Measurements from ENCODE around the gene PAPLN. TPM values are rescaled to one million over a fixed set of nuclear protein-coding genes. Genes with fewer than 3 reads are reported as not detected.
"Not testable (repeated sequence)": the region's sequence is repeated elsewhere in the genome, so short reads cannot be mapped to it uniquely, and the experiment has no call there.

Gene PAPLN
- total RNA-seq, 1 experiment from 2014 or later: not detected

- no TSS peak for BruUV-seq (replicated peaks)
- ChIA-PET CTCF (no interaction called here), POLR2A (ENCODE audit: unreplicated experiment) (interaction anchor here (0.7 kb wide), 1 partner anchor 32 kb away, joined by 5 read pairs; no protein-coding TSS in a partner anchor)
- Histone ChIP-seq H2AFZ (no peak overlapping the region), H3K4me1 (replicated peaks; ENCODE audit: insufficient read depth) (peaks cover 8% of the 10 kb centered on the region; the same call in 1 of the 2 replicates), H3K27ac (no peak overlapping the region), H3K79me2 (ENCODE audit: low read depth) (no peaks in the 10 kb centered on the region), H3K9me3 (ENCODE audit: insufficient read depth, low read depth) (no peaks in the 10 kb centered on the region), H4K20me1 (ENCODE audit: insufficient read depth) (no peaks in the 10 kb centered on the region), H3K36me3 (ENCODE audit: low read depth) (no peaks in the 10 kb centered on the region), H3K27me3 (ENCODE audit: insufficient read depth, low read depth) (no peaks in the 10 kb centered on the region), H3K4me3 (no peak overlapping the region), H3K4me2 (no peak overlapping the region), H3K9me2 (ENCODE audit: insufficient read depth) (no peaks in the 10 kb centered on the region), H3F3A (ENCODE audit: insufficient read depth, low read depth) (peaks cover 5% of the 10 kb centered on the region; the same call in 1 of the 2 replicates)
- intact Hi-C loops (cut with micrococcal nuclease; ENCODE audit: unreplicated experiment): no loop called here
- TF ChIP-seq CTCF (conservative IDR thresholded peaks at IDR 0.05) (no peak), EZH2 (IDR thresholded peaks at IDR 0.05; ENCODE audit: low read depth) (no peak)
- no peak for DNase-seq
Measured at GRCh38 chr14:73307261-73307660, 70.0 kb downstream of the PAPLN start.

GRCh38 chr14:73309207-73309606 lies 71.9 kb downstream of the PAPLN start:
- H4K20me1 ChIP-seq (ENCODE audit: insufficient read depth); H3K4me2 ChIP-seq; H3K4me3 ChIP-seq; POLR2A ChIA-PET (ENCODE audit: unreplicated experiment); intact Hi-C loops (cut with micrococcal nuclease; ENCODE audit: unreplicated experiment); H3K36me3 ChIP-seq (ENCODE audit: low read depth); H3K4me1 ChIP-seq (replicated peaks; ENCODE audit: insufficient read depth); H2AFZ ChIP-seq; H3K27ac ChIP-seq; H3K27me3 ChIP-seq (ENCODE audit: insufficient read depth, low read depth); CTCF ChIA-PET; H3F3A ChIP-seq (ENCODE audit: insufficient read depth, low read depth); DNase-seq; H3K9me3 ChIP-seq (ENCODE audit: insufficient read depth, low read depth); H3K79me2 ChIP-seq (ENCODE audit: low read depth); BruUV-seq (replicated peaks); H3K9me2 ChIP-seq (ENCODE audit: insufficient read depth): not testable (repeated sequence)

GRCh38 chr14:73311708-73312030 lies 74.4 kb downstream of the PAPLN start:
- no peak for DNase-seq
- intact Hi-C loops (cut with micrococcal nuclease; ENCODE audit: unreplicated experiment): no loop called here
- BruUV-seq (replicated peaks): no TSS peak
- Histone ChIP-seq H3K4me3 (no peak overlapping the region), H3K9me2 (ENCODE audit: insufficient read depth) (no peaks in the 10 kb centered on the region), H3K27ac (no peak overlapping the region), H3K36me3 (ENCODE audit: low read depth) (no peaks in the 10 kb centered on the region), H3K9me3 (ENCODE audit: insufficient read depth, low read depth) (no peaks in the 10 kb centered on the region), H2AFZ (no peak overlapping the region), H4K20me1 (ENCODE audit: insufficient read depth) (no peaks in the 10 kb centered on the region), H3K4me1 (replicated peaks; ENCODE audit: insufficient read depth) (peaks cover 8% of the 10 kb centered on the region; the same call in 1 of the 2 replicates), H3K27me3 (ENCODE audit: insufficient read depth, low read depth) (no peaks in the 10 kb centered on the region), H3K4me2 (no peak overlapping the region), H3K79me2 (ENCODE audit: low read depth) (no peaks in the 10 kb centered on the region), H3F3A (ENCODE audit: insufficient read depth, low read depth) (peaks cover 5% of the 10 kb centered on the region; the same call in 1 of the 2 replicates)
- CTCF ChIA-PET: no interaction called here
- POLR2A ChIA-PET (ENCODE audit: unreplicated experiment): no interaction called here
- TF ChIP-seq CTCF (conservative IDR thresholded peaks at IDR 0.05): no peak
- TF ChIP-seq EZH2 (IDR thresholded peaks at IDR 0.05; ENCODE audit: low read depth): no peak

GRCh38 chr14:73312687-73313086 lies 75.4 kb downstream of the PAPLN start:
- H3K27ac ChIP-seq: no peak overlapping the region
- no peaks in the 10 kb centered on the region for H3K9me2 ChIP-seq (ENCODE audit: insufficient read depth)
- no TSS peak for BruUV-seq (replicated peaks)
- peaks cover 5% of the 10 kb centered on the region; the same call in 1 of the 2 replicates for H3F3A ChIP-seq (ENCODE audit: insufficient read depth, low read depth)
- no peak for DNase-seq
- no peaks in the 10 kb centered on the region for H3K27me3 ChIP-seq (ENCODE audit: insufficient read depth, low read depth)
- peaks cover 8% of the 10 kb centered on the region; the same call in 1 of the 2 replicates for H3K4me1 ChIP-seq (replicated peaks; ENCODE audit: insufficient read depth)
- H4K20me1 ChIP-seq (ENCODE audit: insufficient read depth): no peaks in the 10 kb centered on the region
- no peak overlapping the region for H3K4me3 ChIP-seq
- H2AFZ ChIP-seq: no peak overlapping the region
- POLR2A ChIA-PET (ENCODE audit: unreplicated experiment): no interaction called here
- intact Hi-C loops (cut with micrococcal nuclease; ENCODE audit: unreplicated experiment): no loop called here
- CTCF ChIA-PET: interaction anchor here (0.6 kb wide), 1 partner anchor 163 kb away, joined by 7 read pairs; no protein-coding TSS in a partner anchor
- no peaks in the 10 kb centered on the region for H3K36me3 ChIP-seq (ENCODE audit: low read depth)
- H3K4me2 ChIP-seq: no peak overlapping the region
- TF ChIP-seq CTCF (conservative IDR thresholded peaks at IDR 0.05) (no peak), EZH2 (IDR thresholded peaks at IDR 0.05; ENCODE audit: low read depth) (no peak)
- no peaks in the 10 kb centered on the region for H3K9me3 ChIP-seq (ENCODE audit: insufficient read depth, low read depth)
- H3K79me2 ChIP-seq (ENCODE audit: low read depth): no peaks in the 10 kb centered on the region

All from PC-9 (cell line).